H1 (cell line): ENCODE results near the gene SLC13A1.

Source experiments
- CBX5 ChIP-seq: fragments of 300-800, 300-1000 bp; sonication (generic); IDR thresholded peaks from 2 replicates; pipeline ENCODE4 v1.7.1; 2016; ENCODE audit warnings: antibody characterized with exemption, low read length, low read depth
- FOSL1 ChIP-seq: IDR thresholded peaks from 2 replicates; pipeline ENCODE4 v1.6.1; 2011; ENCODE audit warnings: mild to moderate bottlenecking, low read depth, low read length, moderate library complexity; ENCODE audit not compliant: insufficient read depth
- KDM5A ChIP-seq: fragments of 200-600 bp; IDR thresholded peaks from 2 replicates; pipeline ENCODE4 v1.7.1; 2012; ENCODE audit warnings: mild to moderate bottlenecking, low read length, inconsistent platforms, mixed read lengths
- POLR2AphosphoS5 ChIP-seq: IDR thresholded peaks from 2 replicates; pipeline ENCODE4 v1.6.1; 2011; ENCODE audit warnings: low read depth, low read length
- SIRT6 ChIP-seq: IDR thresholded peaks from one replicate; pipeline ENCODE4 v1.7.1; 2012; ENCODE audit warnings: low read length, inconsistent platforms
- ZNF274 ChIP-seq: IDR thresholded peaks from 2 replicates; pipeline ENCODE4 v1.7.0; 2012; ENCODE audit warnings: low read length, borderline replicate concordance; ENCODE audit errors: extremely low read depth
- TF ChIP-seq, protein P1 (sequence below): IDR thresholded peaks from 2 replicates; pipeline ENCODE4 v1.6.1; 2011; ENCODE audit warnings: low read length, improper control_type of control experiment
- TF ChIP-seq, protein P2 (sequence below), 3 experiments: IDR thresholded peaks; 1 replicate in 2 of 3; 2 replicates in 1 of 3; pipeline versions ENCODE4 v1.5.1 to v1.6.1; 2011; ENCODE audit warnings: low read length in 3 of 3, mild to moderate bottlenecking in 3 of 3, inconsistent platforms in 2 of 3, low read depth in 1 of 3, moderate library complexity in 1 of 3; ENCODE audit not compliant: insufficient read depth in 1 of 3; ENCODE audit errors: control extremely low read depth in 1 of 3

DNA sequence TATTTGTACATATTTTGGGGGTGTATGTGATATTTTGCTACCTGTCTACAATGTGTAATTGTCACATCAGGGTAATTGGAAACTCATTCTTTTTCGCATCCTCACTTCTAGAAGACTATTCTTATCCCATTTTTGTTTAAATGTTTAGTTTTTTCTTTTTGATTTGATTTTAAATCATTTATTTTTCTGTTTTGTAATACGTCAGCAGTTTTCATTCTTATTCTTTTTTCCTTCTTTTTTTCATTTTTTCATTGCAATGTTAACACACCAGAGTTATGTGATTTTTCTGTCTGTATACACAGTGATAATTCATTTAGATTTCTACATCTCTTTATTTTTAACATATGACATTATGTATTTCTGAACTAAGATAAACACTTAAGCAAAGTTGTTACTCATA, 85.5 kb downstream of the SLC13A1 start:
- TF ChIP-seq, protein P1, sequence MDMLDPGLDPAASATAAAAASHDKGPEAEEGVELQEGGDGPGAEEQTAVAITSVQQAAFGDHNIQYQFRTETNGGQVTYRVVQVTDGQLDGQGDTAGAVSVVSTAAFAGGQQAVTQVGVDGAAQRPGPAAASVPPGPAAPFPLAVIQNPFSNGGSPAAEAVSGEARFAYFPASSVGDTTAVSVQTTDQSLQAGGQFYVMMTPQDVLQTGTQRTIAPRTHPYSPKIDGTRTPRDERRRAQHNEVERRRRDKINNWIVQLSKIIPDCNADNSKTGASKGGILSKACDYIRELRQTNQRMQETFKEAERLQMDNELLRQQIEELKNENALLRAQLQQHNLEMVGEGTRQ, result no peak
- no peak for TF ChIP-seq CBX5
- TF ChIP-seq ZNF274, result no peak
- TF ChIP-seq, protein P2, sequence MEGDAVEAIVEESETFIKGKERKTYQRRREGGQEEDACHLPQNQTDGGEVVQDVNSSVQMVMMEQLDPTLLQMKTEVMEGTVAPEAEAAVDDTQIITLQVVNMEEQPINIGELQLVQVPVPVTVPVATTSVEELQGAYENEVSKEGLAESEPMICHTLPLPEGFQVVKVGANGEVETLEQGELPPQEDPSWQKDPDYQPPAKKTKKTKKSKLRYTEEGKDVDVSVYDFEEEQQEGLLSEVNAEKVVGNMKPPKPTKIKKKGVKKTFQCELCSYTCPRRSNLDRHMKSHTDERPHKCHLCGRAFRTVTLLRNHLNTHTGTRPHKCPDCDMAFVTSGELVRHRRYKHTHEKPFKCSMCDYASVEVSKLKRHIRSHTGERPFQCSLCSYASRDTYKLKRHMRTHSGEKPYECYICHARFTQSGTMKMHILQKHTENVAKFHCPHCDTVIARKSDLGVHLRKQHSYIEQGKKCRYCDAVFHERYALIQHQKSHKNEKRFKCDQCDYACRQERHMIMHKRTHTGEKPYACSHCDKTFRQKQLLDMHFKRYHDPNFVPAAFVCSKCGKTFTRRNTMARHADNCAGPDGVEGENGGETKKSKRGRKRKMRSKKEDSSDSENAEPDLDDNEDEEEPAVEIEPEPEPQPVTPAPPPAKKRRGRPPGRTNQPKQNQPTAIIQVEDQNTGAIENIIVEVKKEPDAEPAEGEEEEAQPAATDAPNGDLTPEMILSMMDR (IDR thresholded peaks at IDR 0.05; ENCODE audit: control extremely low read depth in 1 of 3, insufficient read depth in 1 of 3, low read depth in 1 of 3, low read length in 3 of 3), result no peak
- TF ChIP-seq POLR2AphosphoS5, result no peak
- TF ChIP-seq KDM5A, result no peak
- no peak for TF ChIP-seq FOSL1
- no peak for TF ChIP-seq SIRT6
